C4-2B (cell line): Measurements from ENCODE around the gene DAND5.

Experiments used
- H3K27ac ChIP-seq: fragments of 450-650 bp; 2 replicates; pipeline ENCODE4 v1.5.1; 2017
- CTCF ChIP-seq: fragments of 450-650 bp; conservative IDR thresholded peaks from 2 replicates; pipeline ENCODE4 v1.5.1; 2017; ENCODE audit warnings: mild to moderate bottlenecking
- ZFX ChIP-seq: fragments of 450-650 bp; IDR thresholded peaks from 2 replicates; pipeline ENCODE4 v1.6.1; 2017

Gene DAND5

GRCh38 chr19:12984143-12984627 is 14.8 kb downstream of the DAND5 start:
- TF ChIP-seq CTCF (no peak), ZFX (no peak)
- H3K27ac ChIP-seq: peak overlapping the region; percentile 36; the same call in 1 of the 2 replicates

DNA sequence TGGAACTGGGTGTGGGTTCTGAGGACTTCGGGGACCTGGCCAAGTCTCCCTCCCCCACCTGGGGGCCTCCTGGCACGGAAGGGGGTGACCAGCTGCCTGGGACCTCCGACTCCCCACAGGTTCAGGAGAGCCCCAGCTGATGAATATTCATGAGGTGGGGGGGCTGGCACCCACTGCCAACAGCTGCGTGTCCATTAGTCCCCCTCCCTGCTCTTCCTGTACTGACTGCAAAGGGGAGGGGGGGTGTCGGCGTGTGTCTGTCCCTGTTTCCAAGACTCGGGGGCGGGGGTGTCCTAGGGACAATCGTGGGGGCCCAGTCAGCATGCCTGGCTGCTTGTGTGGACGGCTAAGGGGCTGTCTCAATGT is 15.3 kb downstream of the DAND5 start:
- H3K27ac ChIP-seq: no peak overlapping the region; the same call in 1 of the 2 replicates
- no peak for TF ChIP-seq ZFX
- TF ChIP-seq CTCF: no peak

DNA sequence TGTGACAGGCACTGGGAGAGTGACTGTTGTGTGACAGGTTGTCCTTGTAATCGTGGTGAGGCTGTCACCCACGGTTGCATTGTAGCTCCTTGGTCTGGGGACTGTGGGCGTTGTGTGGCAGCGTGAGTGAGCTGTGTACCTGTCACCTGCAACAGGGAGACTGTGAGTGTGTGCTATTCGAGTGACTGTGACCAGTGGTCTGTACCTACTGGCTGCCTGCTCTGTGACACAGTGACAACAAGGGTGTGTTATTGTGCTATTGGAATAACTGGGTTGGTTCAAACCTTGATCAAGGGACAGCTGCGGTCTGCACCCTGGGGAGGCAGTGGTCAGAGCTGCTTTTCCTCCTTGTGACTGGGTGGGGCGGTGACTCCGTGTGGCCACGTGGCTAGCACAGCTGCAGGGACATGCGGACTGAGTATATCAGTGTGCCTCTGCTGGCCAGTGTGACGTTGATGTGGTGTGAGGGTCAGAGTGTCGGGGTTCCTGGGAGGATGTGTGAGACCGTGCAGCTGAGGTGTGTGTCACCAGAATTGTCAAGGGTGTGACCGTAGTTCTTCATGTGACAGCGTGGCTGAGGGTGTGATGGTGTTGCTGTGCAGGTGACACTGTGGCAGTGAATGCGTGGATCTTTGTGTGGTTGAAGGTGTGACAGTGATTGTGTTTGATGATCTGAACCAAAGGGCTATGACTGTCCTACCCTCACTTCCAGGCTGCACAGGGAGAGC is 15.8 kb downstream of the DAND5 start:
- TF ChIP-seq CTCF (no peak), ZFX (no peak)
- no peak overlapping the region; the same call in 1 of the 2 replicates for H3K27ac ChIP-seq

DNA sequence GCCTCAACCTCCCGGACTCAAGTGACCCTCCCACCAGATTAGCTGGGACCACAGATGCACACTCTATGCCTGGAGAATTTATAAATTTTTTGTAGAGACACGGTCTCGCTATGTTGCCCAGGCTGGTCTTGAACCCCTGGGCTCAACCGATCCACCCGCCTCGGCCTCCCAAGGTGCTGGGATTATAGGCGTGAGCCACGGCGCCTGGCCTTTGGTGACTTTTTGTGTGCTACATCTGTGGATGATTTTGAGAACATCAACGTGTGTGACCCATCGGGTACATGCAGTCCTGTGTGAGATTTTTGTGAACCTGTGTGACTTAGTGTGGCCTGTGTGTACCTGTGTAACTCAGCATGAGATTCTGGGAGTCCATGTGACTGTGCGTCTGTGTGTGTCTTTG is 17.4 kb downstream of the DAND5 start:
- no peak overlapping the region for H3K27ac ChIP-seq
- TF ChIP-seq CTCF (no peak), ZFX (no peak)

DNA sequence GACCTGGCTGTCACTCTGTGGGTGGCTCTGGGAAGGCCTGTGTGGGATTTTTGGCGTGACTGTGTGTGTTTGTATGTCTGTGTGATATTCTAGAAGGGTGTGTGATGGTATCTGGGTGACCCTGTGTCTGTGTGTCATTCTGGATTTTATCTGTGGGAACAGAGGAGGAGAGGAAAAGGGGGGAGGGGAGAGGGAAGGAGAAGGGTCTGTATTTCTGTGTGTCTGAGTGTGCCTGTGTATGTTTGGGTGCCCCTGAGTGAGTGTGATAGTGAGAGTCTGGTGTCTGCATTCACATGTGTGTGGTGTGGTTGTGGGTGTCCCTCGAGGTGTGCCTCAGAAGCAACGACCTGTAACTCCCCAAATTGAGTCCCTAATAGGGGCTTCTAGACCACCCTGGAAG is 17.8 kb downstream of the DAND5 start:
- H3K27ac ChIP-seq: no peak overlapping the region
- TF ChIP-seq ZFX (no peak), CTCF (no peak)

DNA sequence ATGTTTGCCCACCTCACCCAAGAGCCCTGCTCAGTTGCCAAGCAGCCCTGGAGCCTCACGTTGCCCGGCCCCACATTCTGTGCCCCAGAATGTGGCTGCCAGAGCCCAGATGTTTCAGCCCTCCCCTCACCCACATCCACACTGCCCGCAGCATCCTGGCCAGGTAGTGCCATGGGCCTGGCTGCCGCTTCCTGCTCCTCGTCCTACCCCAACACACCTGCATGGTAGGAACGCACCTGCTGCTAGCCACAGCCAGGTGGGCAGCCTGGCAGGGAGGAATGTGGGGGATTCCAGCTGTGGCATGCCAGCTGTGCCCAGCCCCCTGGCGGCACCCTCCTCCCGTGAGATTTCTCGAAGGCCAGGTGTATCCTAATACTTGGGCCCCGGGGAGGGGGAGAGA is 18.4 kb downstream of the DAND5 start:
- H3K27ac ChIP-seq: no peak overlapping the region

More for the DNA sequence above, 18.4 kb downstream of the DAND5 start:
- TF ChIP-seq CTCF (no peak), ZFX (no peak)
